GM12878 (cell line): Measurements from ENCODE around the gene ANKRD53. TPM values are rescaled to one million over a fixed set of nuclear protein-coding genes. Genes with fewer than 3 reads are reported as not detected.

Source experiments
- ATAC-seq: fragments of 200-7000 bp; cut with Tn5 transposase; 3 replicates; pipeline ENCODE4 v1.9.1; 2020; ENCODE audit warnings: mild to moderate bottlenecking, moderate library complexity
- BruUV-seq: library from RNA; stranded (reverse); fragments of 400-500 nt; replicated peaks from 2 replicates; lab custom pipeline; 2021; lab: Mats Ljungman, UMichigan
- CTCF ChIA-PET: fragments of 300-600 bp; sonication (Branson Sonifier 250); formaldehyde crosslinking; extraction: SDS; loops from one replicate; lab custom pipeline; 2021; ENCODE audit warnings: inconsistent platforms; lab: Yijun Ruan, JAX
- POLR2A ChIA-PET: fragments of 350-600 bp; formaldehyde crosslinking; extraction: SDS; loops from one replicate; lab custom pipeline; 2021; ENCODE audit warnings: inconsistent platforms; lab: Charles Lee
- RAD21 ChIA-PET: fragments of 300-600 bp; sonication (Branson Sonifier 250); formaldehyde crosslinking; loops from one replicate; lab custom pipeline; 2023; ENCODE audit warnings: antibody characterized with exemption; ENCODE audit not compliant: unreplicated experiment; lab: Charles Lee
- SMC1A ChIA-PET: fragments of 300-600 bp; sonication (Branson Sonifier 250); formaldehyde crosslinking; loops from one replicate; lab custom pipeline; 2023; ENCODE audit not compliant: unreplicated experiment, uncharacterized antibody; lab: Charles Lee
- DNase-seq: peaks from one replicate; pipeline ENCODE4 v3.0.0-alpha.2; 2011; ENCODE audit warnings: low read depth, low spot score
- FAIRE-seq: peaks from 3 replicates; lab custom pipeline; 2011; peaks lifted over from hg19 to GRCh38; lab: Jason Lieb, UNC
- H2AFZ ChIP-seq: 2 replicates; pipeline ENCODE4 v1.6.0; 2011; ENCODE audit warnings: low read depth, low read length, control low read depth; ENCODE audit not compliant: control insufficient read depth
- H3K27ac ChIP-seq: 2 replicates; pipeline ENCODE4 v1.5.1; 2011; ENCODE audit warnings: control low read depth; ENCODE audit not compliant: control insufficient read depth, insufficient read depth
- H3K27me3 ChIP-seq, 2 experiments: replicated peaks in 1 of 2; 2 replicates each; pipeline versions ENCODE4 v1.6.0 to v1.6.1; 2011; ENCODE audit warnings: low read length in 1 of 2; ENCODE audit not compliant: control insufficient read depth in 2 of 2, insufficient read depth in 2 of 2
- H3K36me3 ChIP-seq, 2 experiments: 2 replicates each; pipeline ENCODE4 v1.5.1; 2011; ENCODE audit warnings: low read length in 1 of 2; ENCODE audit not compliant: control insufficient read depth in 2 of 2, insufficient read depth in 2 of 2
- H3K4me1 ChIP-seq: 2 replicates; pipeline ENCODE4 v1.6.1; 2011; ENCODE audit warnings: mild to moderate bottlenecking, low read length, moderate library complexity, mixed read lengths; ENCODE audit not compliant: control insufficient read depth, insufficient read depth
- H3K4me2 ChIP-seq: 2 replicates; pipeline ENCODE4 v1.6.0; 2011; ENCODE audit warnings: control low read depth; ENCODE audit not compliant: control insufficient read depth, insufficient read depth
- H3K4me3 ChIP-seq: fragments of 200-600 bp; sonication (generic); 2 replicates; pipeline ENCODE4 v1.5.1; 2016
- H3K79me2 ChIP-seq: 2 replicates; pipeline ENCODE4 v1.6.0; 2011; ENCODE audit warnings: low read length; ENCODE audit not compliant: control insufficient read depth, insufficient read depth
- H3K9ac ChIP-seq: 2 replicates; pipeline ENCODE4 v1.8.0; 2011; ENCODE audit warnings: low read length, control low read depth, mixed read lengths; ENCODE audit not compliant: control insufficient read depth, insufficient read depth
- H3K9me3 ChIP-seq: replicated peaks from 3 replicates; pipeline ENCODE4 v1.5.1; 2011; ENCODE audit warnings: mild to moderate bottlenecking, low read length; ENCODE audit not compliant: control insufficient read depth, insufficient read depth
- H4K20me1 ChIP-seq: 2 replicates; pipeline ENCODE4 v1.6.0; 2011; ENCODE audit not compliant: control insufficient read depth, insufficient read depth
- BACH1 ChIP-seq: fragments of 450-650 bp; IDR thresholded peaks from 2 replicates; pipeline ENCODE4 v1.6.1; 2017; ENCODE audit warnings: mild to moderate bottlenecking, borderline replicate concordance
- BRCA1 ChIP-seq: IDR thresholded peaks from 2 replicates; pipeline ENCODE4 v1.6.1; 2011; ENCODE audit warnings: low read depth, low read length, improper control_type of control experiment
- CBX5 ChIP-seq: sonication (generic); IDR thresholded peaks from 2 replicates; pipeline ENCODE4 v1.6.1; 2016; ENCODE audit warnings: low read depth, moderate library complexity, mild to moderate bottlenecking, inconsistent platforms
- CHD1 ChIP-seq: IDR thresholded peaks from 2 replicates; pipeline ENCODE4 v1.6.1; 2012; ENCODE audit warnings: low read depth, low read length, improper control_type of control experiment
- ETV6 ChIP-seq, 2 experiments: fragments of 450-650 bp in 1 of 2; IDR thresholded peaks in 1 of 2; conservative IDR thresholded peaks in 1 of 2; 2 replicates each; pipeline ENCODE4 v1.6.1; 2014; ENCODE audit warnings: antibody characterized with exemption in 1 of 2, borderline replicate concordance in 1 of 2, low read depth in 1 of 2, mild to moderate bottlenecking in 1 of 2, moderate library complexity in 1 of 2
- HCFC1 ChIP-seq: fragments of 150-350 bp; IDR thresholded peaks from 2 replicates; pipeline ENCODE4 v1.6.1; 2014; ENCODE audit warnings: low read length
- LARP7 ChIP-seq: fragments of 450-650 bp; IDR thresholded peaks from 2 replicates; pipeline ENCODE4 v1.6.1; 2017; ENCODE audit warnings: mild to moderate bottlenecking
- MEF2A ChIP-seq: IDR thresholded peaks from 2 replicates; pipeline ENCODE4 v1.6.1; 2011; ENCODE audit warnings: low read depth, mild to moderate bottlenecking, low read length, moderate library complexity; ENCODE audit not compliant: insufficient read depth
- NFXL1 ChIP-seq: fragments of 450-650 bp; IDR thresholded peaks from 2 replicates; pipeline ENCODE4 v1.6.1; 2017; ENCODE audit warnings: antibody characterized with exemption, mild to moderate bottlenecking, borderline replicate concordance
- POLR2A ChIP-seq: IDR thresholded peaks from 2 replicates; pipeline ENCODE4 v1.6.1; 2011; ENCODE audit warnings: low read depth, mild to moderate bottlenecking, low read length
- SMAD1 ChIP-seq: fragments of 450-650 bp; IDR thresholded peaks from 2 replicates; pipeline ENCODE4 v1.6.1; 2018; ENCODE audit warnings: mild to moderate bottlenecking, low read depth; ENCODE audit not compliant: partially characterized antibody
- SMAD5 ChIP-seq: IDR thresholded peaks from 2 replicates; pipeline ENCODE4 v1.6.1; 2016; ENCODE audit warnings: antibody characterized with exemption, low read depth
- SUZ12 ChIP-seq: fragments of 200-600 bp; sonication (generic); IDR thresholded peaks from one replicate; pipeline ENCODE4 v1.6.1; 2018; ENCODE audit warnings: antibody characterized with exemption, mild to moderate bottlenecking; ENCODE audit not compliant: unreplicated experiment
- TAF1 ChIP-seq: IDR thresholded peaks from 2 replicates; pipeline ENCODE4 v1.6.1; 2011; ENCODE audit warnings: mild to moderate bottlenecking, low read depth, low read length, borderline replicate concordance
- TARDBP ChIP-seq: IDR thresholded peaks from 2 replicates; pipeline ENCODE4 v1.6.1; 2016; ENCODE audit warnings: borderline replicate concordance
- WGBS: methylation state at CpG from one replicate; pipeline ENCODE4 v1.1.6; 2016; ENCODE audit warnings: low lambda C conversion rate; ENCODE audit not compliant: insufficient replicate concordance, insufficient coverage; ENCODE audit errors: missing lambda C conversion rate; 5-methylcytosine and 5-hydroxymethylcytosine counted together
- in situ Hi-C: fragments of 300-500 bp; cut with MboI; formaldehyde crosslinking; loops from 9 replicates; pipeline ENCODE4 v1.14.3; 2018; ENCODE audit warnings: mixed read lengths
- intact Hi-C: fragments of 100-400 bp; cut with micrococcal nuclease; formaldehyde crosslinking; loops from one replicate; pipeline ENCODE4 v1.14.2; 2022; ENCODE audit not compliant: unreplicated experiment
- polyA plus RNA-seq, 11 experiments: library from polyadenylated mRNA; depleted of rRNA in 4 of 11; unstranded in 6 of 11; stranded (reverse) in 5 of 11; fragments of >200 nt; fragmentation: Nextera tagmentation in 4 of 11; fragmentation: Illumina TruSeq in 1 of 11; extraction: Ambion mirVana in 4 of 11; extraction: Trizol in 1 of 11; gene quantifications; 1 replicate in 1 of 11; 2 replicates in 10 of 11; pipeline versions ENCODE4 v1.2.1 to v1.2.3, GENCODE V29; 2011 to 2016; ENCODE audit warnings: inconsistent platforms in 2 of 11, missing spikeins in 2 of 11, low read depth in 1 of 11
- total RNA-seq, 4 experiments: library from RNA; depleted of rRNA in 3 of 4; stranded (reverse); fragments of >200 nt in 3 of 4; fragmentation: Illumina TruSeq in 1 of 4; extraction: Trizol in 1 of 4; gene quantifications; 2 replicates each; pipeline versions ENCODE4 v1.2.1 to v1.2.3, GENCODE V29; 2013 to 2021

ANKRD53 gene
- total and polyA plus RNA-seq, 10 of the 15 experiments (the other 5 are each of a cell fraction or from before 2014, with no cell fraction given) = 0.04 TPM; not detected in 8

GRCh38 chr2:71000780-71001591 lies 22.6 kb downstream of the ANKRD53 start (continued):
- no peak for TF ChIP-seq BRCA1
- TF ChIP-seq CBX5 = no peak
- no peak for TF ChIP-seq HCFC1
- TF ChIP-seq ETV6 (conservative IDR thresholded peaks at IDR 0.05 in 1 of 2, IDR thresholded peaks at IDR 0.05 in 1 of 2; ENCODE audit: borderline replicate concordance in 1 of 2, low read depth in 1 of 2) = peak in 1 of 2 experiments; percentile 79; a peak in 2 of 4 replicates
- TF ChIP-seq LARP7 = 0 out of 2 replicates have a peak, but pooled peaks have one; percentile 37
- peak; percentile 60 for TF ChIP-seq POLR2A
- TF ChIP-seq NFXL1 = no peak
- no peak for TF ChIP-seq TARDBP
- TF ChIP-seq CHD1 = no peak
- no peak for TF ChIP-seq SMAD5
- TF ChIP-seq, all 136 proteins: peak for 36

GRCh38 chr2:71001592-71001927 lies 23.1 kb downstream of the ANKRD53 start:
- Histone ChIP-seq H3K9ac (no peak overlapping the region), H3K79me2 (no peaks in the 10 kb centered on the region), H3K27ac (no peak overlapping the region), H3K9me3 (no peaks in the 10 kb centered on the region), H3K36me3 (no peaks in the 10 kb centered on the region), H2AFZ (peak overlapping the region; percentile 100; the same call in 1 of the 2 replicates), H4K20me1 (no peaks in the 10 kb centered on the region), H3K4me2 (no peak overlapping the region), H3K4me3 (no peak overlapping the region), H3K27me3 (no peaks in the 10 kb centered on the region), H3K4me1 (peaks cover 9% of the 10 kb centered on the region)
- DNase-seq (no peak), FAIRE-seq (no peak), ATAC-seq (no peak; the same call in 2 of the 3 replicates)
- intact Hi-C loops = no loop called here
- ChIA-PET POLR2A (interaction anchor here (1.3 to 1.4 kb wide), 2 partner anchors 10 to 69 kb away, joined by 3 to 4 read pairs; no protein-coding TSS in a partner anchor), RAD21 (interaction anchor here (0.9 to 1.0 kb wide), 2 partner anchors 17 to 142 kb away, joined by 3 to 4 read pairs; no protein-coding TSS in a partner anchor), CTCF (interaction anchor here (0.6 to 3.3 kb wide), 24 partner anchors 9 to 697 kb away, joined by 3 to 30 read pairs (median 4); partner anchors contain the start of genes ANKRD53, MCEE and NAGK), SMC1A (interaction anchor here (1.1 to 3.0 kb wide), 5 partner anchors 16 to 69 kb away, joined by 3 to 11 read pairs (median 5); no protein-coding TSS in a partner anchor)
- 46% methylated on average over 5 of the region's 5 CpGs for WGBS
- in situ Hi-C loops = no loop called here
- TF ChIP-seq MEF2A (no peak), TAF1 (no peak), SMAD1 (no peak), SUZ12 (no peak), BACH1 (no peak)
- BruUV-seq = no TSS peak
